Anterior cingulate cortex (tissue), 58 donors: Measurements from ENCODE around the gene LAMA3.

ENCODE experiments used
- DNase-seq, 58 donors: peaks; one replicate each; lab custom pipeline; 2025; lab: John Stamatoyannopoulos, UW

Gene LAMA3

DNA sequence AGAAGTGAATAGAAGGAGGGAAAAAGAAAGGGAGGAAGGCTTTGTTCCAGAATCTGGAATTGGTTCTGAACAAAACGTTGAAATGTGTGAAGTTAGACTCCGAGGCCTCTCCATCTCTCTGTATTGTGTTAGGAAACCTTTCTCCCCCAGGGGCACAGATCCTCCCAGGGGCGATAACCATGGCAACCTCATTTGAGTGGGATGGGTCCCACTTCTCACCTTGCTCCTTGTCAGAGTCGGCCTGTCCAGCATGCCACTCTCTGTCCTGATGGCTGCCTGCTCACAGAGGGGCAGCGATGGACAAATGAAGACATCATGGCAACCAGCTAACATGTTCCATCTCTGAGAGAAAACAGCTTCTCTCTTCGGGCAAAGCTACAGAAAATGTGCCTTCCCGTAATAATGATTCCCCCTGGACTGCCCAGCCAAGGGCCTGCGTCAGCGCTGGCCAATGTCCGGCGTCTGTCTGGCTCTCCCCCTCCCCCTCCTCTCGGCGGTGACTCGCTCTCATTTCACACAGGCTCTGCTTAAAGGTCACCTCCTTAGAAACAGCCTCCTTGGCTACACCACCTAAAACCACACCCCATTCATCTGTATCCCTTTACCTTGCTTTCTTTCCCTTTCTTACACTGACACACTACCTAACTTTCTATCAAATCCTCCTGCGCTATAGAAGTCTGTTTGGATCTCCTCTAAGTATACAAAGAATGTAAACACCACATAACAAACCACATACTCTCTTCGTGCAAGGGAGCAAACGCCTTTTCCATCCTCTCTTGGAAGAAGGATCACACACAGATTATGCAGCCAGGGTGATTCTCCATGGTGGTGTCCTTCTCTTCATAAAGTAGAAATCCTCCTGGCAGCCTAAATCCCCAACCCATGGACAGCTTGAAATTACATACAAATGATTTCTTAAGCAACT, 293.2 kb downstream of the LAMA3 start:
- peak in 9 of 58 donors; percentile 5 to 65 (median 12) for DNase-seq

DNA sequence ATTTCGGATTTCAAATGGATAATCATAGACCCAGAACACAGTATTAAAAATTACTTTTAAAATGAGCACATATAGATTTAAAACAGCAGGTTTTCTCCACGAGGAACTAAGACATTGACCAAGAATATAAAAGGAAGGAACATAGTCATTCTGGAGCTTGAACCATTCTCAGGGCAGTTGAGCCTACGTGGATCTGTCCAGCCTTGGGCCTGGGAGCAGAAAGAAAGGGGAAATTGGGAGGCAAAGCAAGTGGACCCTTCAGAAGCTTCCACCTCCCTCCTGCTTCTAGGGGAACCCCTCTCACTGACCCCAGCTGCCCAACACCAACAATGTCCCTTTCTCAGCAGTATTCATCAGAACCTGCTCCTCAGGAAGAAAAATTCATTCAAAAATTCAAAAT, 293.9 kb downstream of the LAMA3 start:
- no peak for DNase-seq

DNA sequence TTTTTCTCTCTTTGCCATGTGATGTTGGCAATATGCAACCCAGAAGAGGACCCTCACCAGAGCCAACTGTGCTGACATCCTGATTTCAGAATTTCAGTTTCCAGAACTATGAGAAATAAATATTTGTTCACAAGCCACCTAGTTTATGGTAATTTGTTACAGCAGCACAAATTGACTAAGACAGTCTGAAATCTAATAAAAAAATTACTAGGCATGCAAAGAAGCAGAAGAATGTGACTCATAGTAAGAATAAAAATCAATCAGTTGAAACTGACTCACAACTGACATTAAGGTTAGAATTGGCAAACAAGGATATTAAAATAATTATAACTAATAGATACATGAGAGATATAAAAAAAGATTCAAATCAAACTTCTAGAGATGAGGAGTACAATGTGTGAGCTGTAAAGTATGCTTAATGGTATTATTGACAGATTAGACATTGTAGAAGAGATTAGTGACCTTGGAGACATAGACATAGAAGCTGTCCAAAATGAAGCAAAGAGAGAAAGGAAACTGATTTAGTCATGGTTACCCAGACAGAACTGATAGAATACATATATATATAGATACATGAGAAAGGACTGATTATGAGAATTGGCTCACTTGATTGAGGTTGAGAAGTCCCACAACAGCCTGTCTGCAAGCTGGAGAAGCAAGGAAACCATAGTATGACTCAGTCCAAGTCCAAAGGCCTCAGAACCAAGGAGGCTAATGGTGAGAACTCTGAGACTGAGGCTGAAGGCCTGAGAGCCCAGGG, 297.5 kb downstream of the LAMA3 start:
- no peak for DNase-seq

DNA sequence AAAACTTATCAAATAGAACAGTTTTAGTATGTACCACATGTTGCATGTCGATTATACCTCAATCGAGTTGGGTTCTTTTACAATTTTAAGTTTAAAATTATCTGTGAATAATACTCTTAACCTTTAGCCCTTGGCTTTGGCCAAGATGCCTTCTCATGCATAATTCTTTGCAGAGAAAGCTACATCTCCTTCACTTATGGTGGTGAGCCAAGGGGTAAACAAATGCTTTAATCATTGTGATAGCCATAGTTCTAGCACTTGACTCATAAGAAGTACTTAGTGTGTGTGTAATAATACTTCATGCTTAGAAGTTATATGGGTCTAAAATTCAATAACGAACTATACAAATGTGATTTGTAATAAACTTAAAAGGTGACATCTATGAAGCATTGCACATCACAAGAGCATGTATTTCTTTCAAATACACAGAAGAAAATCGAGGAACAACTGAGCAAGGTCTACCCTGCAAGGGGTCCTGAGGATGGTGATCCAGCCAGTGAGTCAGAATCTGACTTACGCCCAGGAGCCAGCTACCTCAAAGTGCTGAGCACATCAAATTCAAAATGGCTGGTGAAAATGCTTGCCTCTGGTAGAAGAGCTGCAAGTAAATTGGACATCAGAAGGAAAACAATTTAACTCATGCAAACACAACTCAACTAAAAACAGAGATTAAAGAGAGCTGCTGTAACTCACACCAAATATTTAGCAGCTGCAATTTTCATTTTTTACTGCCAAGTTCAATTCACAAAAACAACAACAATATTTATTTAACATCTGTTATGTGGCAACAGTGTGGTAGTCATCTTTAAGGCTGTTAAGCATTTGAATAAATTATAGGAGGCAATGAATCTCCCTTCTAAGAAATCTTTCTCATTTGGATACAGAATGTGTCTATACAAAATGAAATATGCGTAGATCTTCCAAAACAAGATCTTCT, 301.5 kb downstream of the LAMA3 start:
- DNase-seq: no peak

DNA sequence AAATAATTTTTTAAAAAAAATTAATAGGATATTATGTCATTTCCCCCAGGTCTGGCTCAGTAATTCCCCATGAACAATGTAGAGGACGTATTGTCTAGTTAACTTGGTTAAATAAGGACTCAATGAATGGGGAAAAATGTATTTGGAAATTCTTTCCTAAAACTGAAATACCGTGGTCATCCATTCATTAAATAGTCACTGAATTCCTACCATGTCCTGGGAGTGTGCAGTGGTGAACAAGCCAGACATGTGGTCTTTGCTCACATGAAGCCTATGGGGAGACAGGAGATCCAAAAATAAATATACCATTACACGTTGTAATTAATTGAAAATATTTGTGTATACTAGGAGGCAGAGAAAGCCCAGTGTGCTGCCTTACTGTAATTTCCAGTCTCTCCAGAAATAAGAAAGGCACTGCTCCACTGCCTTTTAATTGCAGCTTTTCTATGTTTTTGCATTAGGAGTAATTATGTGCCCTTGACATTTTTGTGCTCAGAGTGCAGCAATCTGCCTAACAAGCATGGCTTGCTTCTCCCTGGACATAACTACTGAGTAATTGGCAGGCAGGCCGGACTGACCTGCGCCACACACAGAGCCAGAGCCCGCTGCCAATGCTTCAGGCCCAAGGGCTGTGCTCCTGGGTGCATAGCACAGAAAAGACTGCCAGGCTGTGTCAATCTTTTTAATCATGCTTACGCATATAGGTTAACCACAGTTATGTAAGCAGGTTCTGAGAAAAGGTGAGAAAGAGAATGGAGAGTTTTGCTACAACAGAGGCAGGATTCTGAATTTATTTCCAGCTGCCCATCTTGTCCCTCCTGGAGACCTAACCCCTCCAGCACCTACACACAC, 303.1 kb downstream of the LAMA3 start:
- DNase-seq: peak in 40 of 58 donors; percentile 6 to 73 (median 31)

DNA sequence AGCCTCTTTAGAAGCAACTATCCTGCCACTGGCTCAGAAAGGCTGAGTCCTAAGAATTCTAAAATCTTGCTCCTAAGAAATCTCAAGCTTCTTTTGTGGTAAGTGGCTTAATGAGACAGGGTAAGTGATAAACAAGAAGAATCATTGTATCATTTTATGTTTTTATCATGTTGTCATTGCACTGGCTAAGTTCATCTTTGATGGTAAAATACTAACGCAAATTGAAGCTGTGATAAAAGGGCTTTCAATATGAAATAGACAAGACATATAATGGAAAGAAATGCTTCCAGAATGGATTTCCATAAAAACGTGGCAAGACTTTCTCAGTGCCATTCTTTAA, 303.7 kb downstream of the LAMA3 start:
- no peak for DNase-seq

DNA sequence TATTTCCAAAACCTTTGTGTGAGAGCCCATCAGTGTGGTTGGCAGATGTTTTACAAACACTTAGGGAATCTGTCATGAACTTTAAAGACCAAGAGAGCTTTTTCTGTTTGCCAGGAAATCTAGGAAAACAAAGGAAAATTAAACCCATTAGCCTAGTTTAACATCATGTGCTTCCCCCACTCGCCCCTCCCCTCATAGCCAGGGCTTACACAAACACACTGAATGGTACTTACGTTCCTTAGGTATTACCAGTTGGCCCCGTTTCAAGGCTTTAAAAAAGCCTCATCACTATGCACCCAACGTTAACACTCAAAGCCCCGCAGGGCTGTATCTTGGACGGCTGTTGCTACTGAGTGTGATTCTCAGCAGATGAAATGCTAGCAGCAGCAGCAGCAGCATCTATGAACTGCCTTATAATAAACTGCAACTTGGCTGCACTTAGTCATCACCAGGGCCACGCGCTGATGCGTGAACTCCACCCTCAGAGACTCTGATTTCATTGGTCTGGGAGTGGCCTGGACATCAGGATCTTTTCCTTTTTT, 305.2 kb downstream of the LAMA3 start:
- DNase-seq: peak in 7 of 58 donors; percentile 4 to 40 (median 8)

DNA sequence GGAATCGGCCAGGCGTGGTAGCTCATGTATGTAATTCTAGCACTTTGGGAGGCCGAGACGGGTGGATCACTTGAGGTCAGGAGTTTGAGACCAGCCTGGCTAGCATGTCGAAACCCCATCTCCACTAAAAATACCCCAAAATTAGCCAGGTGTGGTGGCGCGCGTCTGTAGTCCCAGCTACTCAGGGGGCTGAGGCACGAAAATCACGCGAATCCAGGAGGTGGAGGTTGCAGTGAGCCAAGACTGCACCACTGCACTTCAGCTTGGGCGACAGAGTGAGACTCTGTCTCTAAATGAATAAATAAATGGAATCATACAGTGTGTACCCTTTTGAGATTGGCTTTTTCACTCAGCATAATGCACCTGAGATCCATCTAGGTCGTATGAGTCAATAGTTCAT, 305.9 kb downstream of the LAMA3 start:
- no peak for DNase-seq

DNA sequence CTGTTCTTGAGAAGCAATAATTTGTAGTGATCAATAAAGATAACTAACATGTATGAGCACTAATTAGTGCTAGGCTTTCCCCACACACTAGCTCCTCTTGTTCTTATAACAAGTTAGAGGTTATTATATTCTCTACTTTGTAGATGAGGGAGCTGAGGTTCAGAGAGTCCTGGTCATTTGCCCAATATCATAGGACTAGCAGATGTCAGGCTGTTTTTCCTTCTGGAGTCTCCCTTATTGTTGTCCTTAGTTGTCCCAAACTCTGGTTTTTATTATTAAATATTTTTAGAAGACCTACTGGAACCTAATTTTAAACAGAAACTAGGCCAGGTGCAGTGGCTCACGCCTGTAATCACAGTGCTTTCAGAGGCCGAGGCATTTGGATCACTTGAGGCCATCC, 308.8 kb downstream of the LAMA3 start:
- DNase-seq: no peak

DNA sequence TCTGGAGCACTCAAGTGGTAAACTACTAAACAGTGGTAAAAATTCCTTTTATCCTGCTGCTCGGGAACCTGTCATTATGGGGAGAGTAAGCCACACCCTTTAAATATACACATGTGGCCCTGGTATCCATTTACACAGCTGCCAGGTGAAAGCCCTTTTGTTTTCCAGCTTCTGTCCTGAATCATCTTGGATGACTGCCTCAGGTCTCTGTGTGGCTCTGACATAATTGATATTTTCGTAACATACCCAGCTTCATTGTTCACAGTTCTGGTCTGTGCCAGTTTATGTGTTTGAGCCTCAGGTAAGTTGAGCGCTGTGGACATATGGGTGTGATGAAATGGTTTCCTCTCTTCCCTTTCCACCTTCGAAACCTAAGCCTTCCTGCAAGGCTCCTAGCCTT, 309.6 kb downstream of the LAMA3 start:
- DNase-seq: no peak

DNA sequence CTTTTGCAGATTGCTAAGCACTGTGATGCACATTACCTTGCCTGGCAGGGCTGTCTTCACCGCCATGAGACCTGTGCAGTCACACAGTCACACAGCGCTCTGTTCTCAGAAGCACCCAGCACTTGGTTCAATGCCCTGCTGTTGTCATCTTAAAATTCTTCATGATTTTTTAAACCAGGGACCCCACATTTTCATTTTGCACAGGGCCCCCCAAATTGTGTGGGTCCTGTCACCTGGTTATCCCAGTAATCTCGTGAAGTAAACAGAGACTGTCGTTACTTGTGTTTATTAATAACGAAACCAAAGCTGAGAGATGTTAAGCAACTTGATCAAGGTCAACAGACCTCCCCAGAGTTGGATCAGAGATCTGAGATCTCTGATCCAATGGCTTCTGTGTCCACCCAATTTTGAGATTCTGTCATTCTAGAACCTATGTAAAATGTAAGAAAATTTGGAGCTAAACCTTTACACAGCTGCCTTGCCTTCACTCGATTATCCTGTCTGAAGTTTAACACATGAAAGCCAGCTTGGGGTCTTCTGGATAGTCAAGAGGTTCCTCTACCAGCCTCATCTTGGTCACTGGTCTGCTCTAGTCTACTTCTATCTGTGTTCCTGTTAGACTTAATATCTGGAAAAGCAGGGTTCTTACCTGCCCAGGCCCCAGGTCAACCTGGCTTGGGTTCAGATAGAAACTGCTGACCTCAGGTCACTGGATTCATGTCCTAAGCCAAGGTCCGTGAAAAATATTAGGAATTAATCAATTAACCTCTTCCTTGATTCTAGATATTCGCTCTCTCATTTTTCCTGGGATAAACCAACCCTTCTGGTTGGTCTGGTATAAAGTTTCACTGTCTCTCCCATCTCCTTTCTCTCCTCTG, 311.6 kb downstream of the LAMA3 start:
- no peak for DNase-seq

DNA sequence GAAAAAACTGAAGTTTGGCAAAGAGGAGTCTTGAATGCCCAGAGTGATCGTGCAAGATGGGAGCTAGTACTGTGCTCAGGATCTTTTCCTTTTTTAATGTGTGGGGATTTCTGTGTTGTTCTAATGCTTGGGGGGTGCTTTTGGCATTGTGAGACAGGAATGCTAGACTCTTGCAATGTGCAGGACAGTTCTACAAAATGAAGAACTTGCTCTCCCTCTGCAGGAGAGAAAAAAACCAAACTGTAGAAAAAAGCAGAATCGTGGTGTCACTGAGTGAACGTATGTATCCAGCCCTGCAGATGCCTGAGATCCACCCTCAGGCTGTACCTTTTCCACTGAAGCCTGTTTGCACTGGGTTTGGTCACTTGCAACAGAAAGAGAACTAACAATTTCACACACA, 313.2 kb downstream of the LAMA3 start:
- DNase-seq: no peak

DNA sequence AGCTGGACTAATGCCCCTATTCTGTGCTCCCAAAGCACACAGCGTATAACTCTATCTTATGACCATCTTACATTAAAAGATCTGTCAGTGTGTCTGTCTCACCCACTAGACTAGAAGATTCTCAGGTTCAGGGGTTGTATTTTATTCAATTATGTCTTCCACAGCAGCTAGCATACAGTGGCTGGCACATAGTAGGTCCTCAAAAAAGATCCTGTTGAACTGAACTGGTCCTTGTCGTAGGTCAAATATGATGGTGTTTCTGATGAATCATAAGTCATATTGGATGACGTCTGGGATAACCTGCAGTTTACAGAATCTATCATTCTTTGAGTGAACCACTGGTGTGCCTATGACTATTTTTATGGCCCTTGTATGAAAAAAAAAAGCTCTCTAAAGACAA, 314.0 kb downstream of the LAMA3 start:
- DNase-seq: no peak

DNA sequence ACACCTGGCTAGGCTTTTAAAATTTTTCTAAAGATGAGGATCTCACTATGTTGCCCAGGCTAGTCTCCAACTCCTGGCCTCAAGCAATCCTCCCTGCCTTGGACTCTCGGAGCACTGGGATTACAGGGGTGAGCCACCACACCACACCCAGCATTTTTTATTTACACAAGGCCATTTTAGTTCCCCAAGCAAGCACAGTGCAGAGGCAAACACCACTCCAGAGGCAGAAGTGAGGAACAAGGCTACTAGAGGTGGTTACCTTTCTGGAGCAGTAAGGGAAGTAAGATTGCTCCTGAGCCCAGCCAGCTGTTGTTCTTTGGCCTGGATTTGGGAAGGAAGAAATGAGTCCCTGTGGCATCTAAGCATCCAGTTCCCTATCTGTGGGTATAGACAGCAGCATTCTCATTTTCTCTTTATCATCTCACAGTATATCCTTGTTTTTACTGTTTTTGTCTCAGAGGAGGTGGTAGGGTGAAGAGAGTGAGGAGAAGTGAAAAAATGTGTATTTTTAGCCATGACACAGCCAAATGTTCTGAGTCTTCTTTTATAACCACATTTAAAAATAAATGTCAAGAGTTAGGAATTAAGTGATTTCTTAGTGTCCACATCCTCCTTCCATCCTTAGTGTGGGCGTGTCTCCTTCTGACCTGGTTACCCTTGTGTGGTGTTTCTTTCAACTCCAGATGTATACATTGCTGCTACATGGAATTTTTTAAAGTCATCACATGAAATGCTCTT, 314.8 kb downstream of the LAMA3 start:
- no peak for DNase-seq
